HL-60 (cell line): ENCODE measurements around the gene WDR26.

Experiments used
- CTCF ChIP-seq: IDR thresholded peaks from one replicate; pipeline ENCODE4 v1.5.1; 2011; ENCODE audit warnings: low read length, control low read depth, inconsistent platforms; ENCODE audit not compliant: insufficient read depth
- GABPA ChIP-seq: IDR thresholded peaks from 2 replicates; pipeline ENCODE4 v1.6.1; 2012; ENCODE audit warnings: low read depth
- POLR2AphosphoS5 ChIP-seq: IDR thresholded peaks from 2 replicates; pipeline ENCODE4 v1.6.1; 2012; ENCODE audit warnings: low read depth
- REST ChIP-seq: IDR thresholded peaks from 2 replicates; pipeline ENCODE4 v1.6.1; 2012; ENCODE audit warnings: low read depth; ENCODE audit not compliant: insufficient replicate concordance
- SPI1 ChIP-seq: IDR thresholded peaks from 2 replicates; pipeline ENCODE4 v1.6.1; 2012; ENCODE audit warnings: low read depth, mild to moderate bottlenecking, borderline replicate concordance

- TF ChIP-seq CTCF (no peak), REST (no peak), POLR2AphosphoS5 (no peak), SPI1 (no peak), GABPA (no peak)
These were observed 59.5 kb downstream of the WDR26 start for GRCh38 chr1:224375059-224375458.
